Amniotic stem cell (primary cell): Measurements from ENCODE around the gene P4HA2.

Source experiments
- DNase-seq: peaks from one replicate; lab custom pipeline; 2025; lab: John Stamatoyannopoulos, UW

The P4HA2 gene

GRCh38 chr5:132142459-132142858 lies 85.2 kb downstream of the P4HA2 start:
- no peak for DNase-seq
